Smooth muscle cell of the pulmonary artery (primary cell): Measurements from ENCODE around the gene C22orf15. TPM values are rescaled to one million over a fixed set of nuclear protein-coding genes. Genes with fewer than 3 reads are reported as not detected.

ENCODE experiments used
- total RNA-seq: library from RNA; depleted of rRNA; stranded (reverse); fragments of >200 nt; gene quantifications from 2 replicates; pipeline ENCODE4 v1.2.3, GENCODE V29; 2014

Gene C22orf15, protein sequence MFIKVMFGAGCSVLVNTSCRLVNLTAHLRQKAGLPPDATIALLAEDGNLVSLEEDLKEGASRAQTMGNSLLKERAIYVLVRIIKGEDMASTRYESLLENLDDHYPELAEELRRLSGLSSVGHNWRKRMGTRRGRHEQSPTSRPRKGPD
- total RNA-seq, result 1.4 and 1.8 TPM in 2 replicates

GRCh38 chr22:23762842-23763578 lies at the start of gene C22orf15:
C22orf15 (plus strand) TSS chr22:23762990; CDS start chr22:23763307, 317 bp downstream.

DNA sequence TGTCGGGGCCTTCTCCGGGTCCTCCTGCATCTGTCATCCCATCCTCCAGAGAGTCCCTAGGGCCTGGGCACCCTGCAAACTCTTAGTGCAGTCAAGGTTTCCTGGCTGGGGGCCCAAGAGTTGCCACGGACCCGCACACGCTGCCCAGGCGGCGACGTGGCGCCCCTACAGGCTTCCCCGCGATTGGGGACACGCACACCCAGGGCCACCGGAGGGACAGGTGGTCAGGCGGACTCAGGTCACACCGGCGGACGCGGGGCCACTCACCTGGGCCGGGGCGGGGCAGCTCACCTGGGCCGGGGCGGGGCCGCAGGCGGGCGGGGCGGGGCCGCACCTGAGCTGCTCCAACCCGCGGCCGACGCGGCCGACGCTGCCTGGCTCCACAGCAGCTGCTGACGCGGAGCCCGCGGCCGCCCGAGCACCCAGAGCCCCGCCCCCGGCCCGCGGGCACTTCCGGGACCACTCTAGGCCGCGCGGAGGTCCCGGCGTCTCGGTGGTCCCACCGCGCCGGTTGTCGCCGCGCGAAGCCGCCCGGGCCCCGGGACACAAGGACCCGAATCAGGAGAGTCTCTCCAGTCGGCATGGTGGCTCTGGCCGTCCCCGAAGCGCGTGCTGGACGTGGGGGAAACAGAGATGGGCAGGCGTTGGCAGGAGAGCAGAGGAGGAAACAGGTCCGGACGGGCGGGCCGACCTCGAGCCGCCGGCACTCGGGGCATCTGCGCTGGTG lies 11.9 kb upstream of the C22orf15 start, which contains the start of gene ZNF70:
TSS of gene ZNF70 (minus strand) at position 399 of the 727 bp plus-strand sequence. CDS start 5,972 bp downstream, outside the sequence.

DNA sequence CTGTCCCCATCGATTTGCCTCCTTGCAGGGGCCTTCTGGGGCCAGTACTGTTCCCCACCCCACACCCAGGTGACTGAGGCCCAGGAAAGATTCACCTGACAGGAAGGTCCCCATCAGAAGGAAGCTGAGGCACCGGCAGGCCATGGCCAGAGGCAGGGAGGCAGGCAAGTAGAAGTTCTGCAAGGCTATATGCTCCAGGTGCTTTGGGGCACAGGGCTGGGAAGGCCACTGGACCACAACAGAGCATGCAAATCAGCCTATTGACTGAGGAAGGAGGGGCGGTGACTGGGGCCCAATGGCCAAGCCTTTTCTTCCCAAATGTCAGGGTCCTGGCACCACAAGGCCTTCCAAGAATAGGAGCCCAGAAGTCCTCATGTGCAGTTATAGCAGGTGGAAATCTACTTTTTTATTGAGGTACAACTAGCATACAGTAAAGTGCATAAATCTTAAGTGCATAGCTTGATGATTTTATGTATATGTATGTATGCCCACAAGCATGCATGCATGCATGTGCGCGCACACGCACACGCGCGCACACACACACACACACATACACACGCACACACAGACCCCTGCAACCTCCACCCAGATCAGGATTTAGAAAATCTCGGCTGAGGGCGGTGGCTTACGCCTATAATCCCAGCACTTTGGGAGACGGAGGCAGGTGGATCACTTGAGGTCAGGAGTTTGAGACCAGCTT lies 8.4 kb upstream of the C22orf15 start, which contains the start of gene VPREB3:
TSS of gene VPREB3 (minus strand) at position 206 of the 700 bp plus-strand sequence. CDS start at position 144, 62 bp downstream.

GRCh38 chr22:23767673-23768548 lies 5.1 kb downstream of the C22orf15 start, which contains the start of gene CHCHD10:
CHCHD10 (minus strand) TSS chr22:23767972; CDS start chr22:23767874, 98 bp downstream.

DNA sequence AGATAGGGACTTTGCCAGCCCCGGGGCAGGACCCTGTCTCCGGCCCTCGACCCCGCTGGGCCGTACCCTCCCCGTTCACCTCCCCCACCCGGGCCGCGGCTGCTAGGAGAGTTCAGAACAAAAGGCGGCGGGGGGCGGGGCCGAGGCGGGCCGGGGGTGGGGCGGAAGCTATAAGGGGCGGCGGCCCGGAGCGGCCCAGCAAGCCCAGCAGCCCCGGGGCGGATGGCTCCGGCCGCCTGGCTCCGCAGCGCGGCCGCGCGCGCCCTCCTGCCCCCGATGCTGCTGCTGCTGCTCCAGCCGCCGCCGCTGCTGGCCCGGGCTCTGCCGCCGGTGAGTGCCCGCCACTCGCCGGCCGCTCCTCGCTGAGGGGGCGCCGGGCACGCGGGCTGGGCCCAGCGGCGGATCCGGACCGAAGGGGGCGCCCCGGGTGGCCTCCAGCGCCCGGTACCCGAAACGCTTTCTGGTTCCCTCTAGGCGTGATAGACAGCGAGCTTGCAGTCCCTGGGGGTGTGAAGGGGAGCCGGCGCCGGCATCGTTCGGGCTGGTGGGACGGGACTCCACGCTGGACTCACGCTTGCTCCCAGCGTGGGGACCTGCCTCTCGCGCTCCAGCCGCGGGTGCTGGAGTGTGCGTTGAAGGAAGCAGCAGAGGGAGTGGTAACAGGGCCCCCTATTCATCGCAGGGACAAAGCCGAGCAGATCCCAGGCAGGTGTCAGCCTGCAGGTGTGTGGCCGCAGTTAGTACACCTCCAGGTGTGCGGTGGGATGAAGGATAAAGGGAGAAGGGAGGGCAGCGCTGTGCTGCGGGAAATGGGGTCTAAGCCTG lies 10.1 kb downstream of the C22orf15 start, which contains the start of gene MMP11:
TSS of gene MMP11 (plus strand) at position 201 of the 825 bp plus-strand sequence. CDS start at position 223, 22 bp downstream.

DNA sequence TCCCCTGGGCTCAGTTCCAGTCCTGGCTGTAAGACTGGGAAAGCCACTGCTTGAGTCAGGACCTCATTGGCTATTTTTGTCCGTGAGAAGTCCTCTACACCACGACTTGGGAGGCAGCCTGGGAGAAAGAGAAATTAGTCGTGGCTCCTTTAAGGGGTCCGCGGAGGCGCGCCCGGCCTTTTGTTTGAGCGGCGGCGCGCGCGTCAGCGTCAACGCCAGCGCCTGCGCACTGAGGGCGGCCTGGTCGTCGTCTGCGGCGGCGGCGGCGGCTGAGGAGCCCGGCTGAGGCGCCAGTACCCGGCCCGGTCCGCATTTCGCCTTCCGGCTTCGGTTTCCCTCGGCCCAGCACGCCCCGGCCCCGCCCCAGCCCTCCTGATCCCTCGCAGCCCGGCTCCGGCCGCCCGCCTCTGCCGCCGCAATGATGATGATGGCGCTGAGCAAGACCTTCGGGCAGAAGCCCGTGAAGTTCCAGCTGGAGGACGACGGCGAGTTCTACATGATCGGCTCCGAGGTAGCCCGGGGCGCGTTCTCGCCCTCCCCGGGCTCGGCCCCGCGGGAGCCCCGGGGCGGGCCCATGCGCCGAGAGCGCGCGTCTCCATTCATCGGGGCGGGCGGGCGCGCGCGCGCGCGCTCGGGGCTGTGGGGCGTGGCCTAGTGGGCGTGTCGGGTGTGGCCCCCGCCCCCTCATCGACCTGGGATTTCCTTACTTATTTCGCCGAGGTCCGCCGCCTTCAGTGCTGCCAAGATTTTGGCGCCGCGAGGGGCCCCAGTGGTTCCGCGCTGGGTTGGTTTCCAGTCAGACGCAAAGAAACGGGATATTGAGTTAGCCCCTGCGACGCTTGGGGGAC lies 24.2 kb downstream of the C22orf15 start, which contains the start of gene SMARCB1:
TSS of gene SMARCB1 (plus strand) at position 215 of the 848 bp plus-strand sequence. CDS start at position 419, 204 bp downstream.

Other genes with a start within 250 kb of the C22orf15 start
- not detected in 2 replicates for gene IGLL1, start 182.7 kb upstream of the C22orf15 start, total RNA-seq
- 0.17 and 0.26 TPM in 2 replicates for gene DRICH1, start 130.7 kb upstream of the C22orf15 start, total RNA-seq
- gene RGL4, start 72.0 kb upstream of the C22orf15 start, total RNA-seq, result not detected in 2 replicates
- gene ZNF70, start 11.9 kb upstream of the C22orf15 start, total RNA-seq, result 6.2 and 7.8 TPM in 2 replicates
- gene VPREB3, start 8.6 kb upstream of the C22orf15 start, total RNA-seq, result not detected in 2 replicates
- 8.6 and 10.8 TPM in 2 replicates for gene CHCHD10, start 5.0 kb downstream of the C22orf15 start, total RNA-seq
- 37.1 and 38.2 TPM in 2 replicates for gene MMP11, start 9.9 kb downstream of the C22orf15 start, total RNA-seq
- gene SMARCB1, start 24.0 kb downstream of the C22orf15 start, total RNA-seq, result 31.9 and 32.0 TPM in 2 replicates
- 0.85 and 0.89 TPM in 2 replicates for gene DERL3, start 76.0 kb downstream of the C22orf15 start, total RNA-seq
- 13.4 and 19.0 TPM in 2 replicates for gene SLC2A11, start 94.9 kb downstream of the C22orf15 start, total RNA-seq
- gene MIF, start 131.4 kb downstream of the C22orf15 start, total RNA-seq, result 361 and 389 TPM in 2 replicates
- gene GSTT2B, start 198.2 kb downstream of the C22orf15 start, total RNA-seq, result 1.3 and 2.0 TPM in 2 replicates
- 0.76 and 0.85 TPM in 2 replicates for gene DDTL, start 203.9 kb downstream of the C22orf15 start, total RNA-seq
- 115 and 165 TPM in 2 replicates for gene DDT, start 211.5 kb downstream of the C22orf15 start, total RNA-seq
- not detected in 2 replicates for gene GSTT2, start 217.1 kb downstream of the C22orf15 start, total RNA-seq
- 0.07 TPM in 1 of 2 replicates, not detected in the other for gene GSTT4, start 242.5 kb downstream of the C22orf15 start, total RNA-seq
- gene CABIN1, start 248.3 kb downstream of the C22orf15 start, total RNA-seq, result 68.5 and 88.0 TPM in 2 replicates